ENCODE results near the gene MAP3K20. TPM values are rescaled to one million over a fixed set of nuclear protein-coding genes. Genes with fewer than 3 reads are reported as not detected.

Gene MAP3K20
- total and polyA plus RNA-seq, 2 donors (not counting 1 experiment from before 2014, with no cell fraction given) = 105 to 138 TPM

DNA sequence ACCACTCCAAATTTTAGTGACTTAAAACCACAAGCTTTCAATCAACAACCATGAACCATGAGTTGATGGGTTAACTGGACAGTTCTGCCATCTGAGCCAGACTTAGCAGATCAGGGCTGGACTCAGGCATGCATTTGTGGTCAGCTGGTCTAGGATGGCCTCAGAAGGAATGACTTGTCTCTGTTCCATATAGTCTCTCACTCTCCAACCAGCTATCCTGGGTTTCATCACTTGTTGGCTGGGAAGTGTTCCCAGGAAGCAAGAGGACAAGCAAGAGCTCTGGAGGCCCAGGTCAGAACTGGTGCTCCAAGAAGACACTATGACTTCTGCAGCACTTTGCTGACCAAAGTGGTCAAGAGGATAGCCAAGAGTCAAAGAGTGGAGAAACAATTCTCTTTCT, 17.5 kb upstream of the MAP3K20 start:
- Histone ChIP-seq H2AFZ (ENCODE audit: low read length) (no peak overlapping the region), H3K79me2 (ENCODE audit: control insufficient read depth, insufficient read depth, low read length) (no peaks in the 10 kb centered on the region), H3K4me3 (replicated peaks in 1 of 4; ENCODE audit: control extremely low read depth in 1 of 4, insufficient read depth in 1 of 4, low read depth in 3 of 4, low read length in 4 of 4) (no peak overlapping the region), H4K20me1 (ENCODE audit: control insufficient read depth, extremely low read depth, insufficient read depth, low read length) (no peaks in the 10 kb centered on the region), H3K36me3 (ENCODE audit: control insufficient read depth, insufficient read depth, low read length) (no peaks in the 10 kb centered on the region), H3K4me1 (ENCODE audit: control insufficient read depth, extremely low read depth, insufficient read depth, low read length) (no peaks in the 10 kb centered on the region), H3K4me2 (ENCODE audit: extremely low read depth, insufficient read depth, low read length) (no peak overlapping the region), H3K27me3 (ENCODE audit: control insufficient read depth, insufficient read depth, low read length) (no peaks in the 10 kb centered on the region), H3K9ac (ENCODE audit: insufficient read depth, low read length) (no peak overlapping the region), H3K9me3 (ENCODE audit: control insufficient read depth, insufficient read depth, low read depth, low read length) (no peaks in the 10 kb centered on the region), H3K27ac (ENCODE audit: insufficient read depth, low read length) (no peak overlapping the region)
- no peak for TF ChIP-seq CTCF (conservative IDR thresholded peaks at IDR 0.05 in 1 of 2, IDR thresholded peaks at IDR 0.05 in 1 of 2; ENCODE audit: low read depth in 1 of 2, low read length in 2 of 2)
- DNase-seq (ENCODE audit: low read depth in 2 of 2) = peak; percentile 30 to 38

GRCh38 chr2:173058673-173059072, 17.0 kb upstream of the MAP3K20 start:
- DNase-seq (ENCODE audit: low read depth in 2 of 2) = no peak
- TF ChIP-seq CTCF (conservative IDR thresholded peaks at IDR 0.05 in 1 of 2, IDR thresholded peaks at IDR 0.05 in 1 of 2; ENCODE audit: low read depth in 1 of 2, low read length in 2 of 2) = no peak
- TF ChIP-seq EZH2 (IDR thresholded peaks at IDR 0.05; ENCODE audit: low read length, missing control alignments) = no peak
- no peaks in the 10 kb centered on the region for H3K9me3 ChIP-seq (ENCODE audit: control insufficient read depth, insufficient read depth, low read depth, low read length)
- no peak overlapping the region for H3K4me3 ChIP-seq (replicated peaks in 1 of 4; ENCODE audit: control extremely low read depth in 1 of 4, insufficient read depth in 1 of 4, low read depth in 3 of 4, low read length in 4 of 4)
- H2AFZ ChIP-seq (ENCODE audit: low read length) = no peak overlapping the region
- H4K20me1 ChIP-seq (ENCODE audit: control insufficient read depth, extremely low read depth, insufficient read depth, low read length) = no peaks in the 10 kb centered on the region
- H3K36me3 ChIP-seq (ENCODE audit: control insufficient read depth, insufficient read depth, low read length) = no peaks in the 10 kb centered on the region
- H3K4me2 ChIP-seq (ENCODE audit: extremely low read depth, insufficient read depth, low read length) = no peak overlapping the region
- H3K27me3 ChIP-seq (ENCODE audit: control insufficient read depth, insufficient read depth, low read length) = no peaks in the 10 kb centered on the region
- H3K9ac ChIP-seq (ENCODE audit: insufficient read depth, low read length) = no peak overlapping the region
- no peaks in the 10 kb centered on the region for H3K4me1 ChIP-seq (ENCODE audit: control insufficient read depth, extremely low read depth, insufficient read depth, low read length)
- H3K79me2 ChIP-seq (ENCODE audit: control insufficient read depth, insufficient read depth, low read length) = no peaks in the 10 kb centered on the region
- H3K27ac ChIP-seq (ENCODE audit: insufficient read depth, low read length) = no peak overlapping the region

GRCh38 chr2:173059292-173059691, 16.4 kb upstream of the MAP3K20 start:
- no peaks in the 10 kb centered on the region for H4K20me1 ChIP-seq (ENCODE audit: control insufficient read depth, extremely low read depth, insufficient read depth, low read length)
- no peak overlapping the region for H3K4me2 ChIP-seq (ENCODE audit: extremely low read depth, insufficient read depth, low read length)
- H3K79me2 ChIP-seq (ENCODE audit: control insufficient read depth, insufficient read depth, low read length) = no peaks in the 10 kb centered on the region
- no peak overlapping the region for H3K9ac ChIP-seq (ENCODE audit: insufficient read depth, low read length)
- H3K4me3 ChIP-seq (replicated peaks in 1 of 4; ENCODE audit: control extremely low read depth in 1 of 4, insufficient read depth in 1 of 4, low read depth in 3 of 4, low read length in 4 of 4) = no peak overlapping the region
- H2AFZ ChIP-seq (ENCODE audit: low read length) = no peak overlapping the region
- H3K36me3 ChIP-seq (ENCODE audit: control insufficient read depth, insufficient read depth, low read length) = no peaks in the 10 kb centered on the region
- H3K27ac ChIP-seq (ENCODE audit: insufficient read depth, low read length) = no peak overlapping the region
- no peaks in the 10 kb centered on the region for H3K27me3 ChIP-seq (ENCODE audit: control insufficient read depth, insufficient read depth, low read length)
- no peaks in the 10 kb centered on the region for H3K4me1 ChIP-seq (ENCODE audit: control insufficient read depth, extremely low read depth, insufficient read depth, low read length)
- DNase-seq (ENCODE audit: low read depth in 2 of 2) = no peak
- no peaks in the 10 kb centered on the region for H3K9me3 ChIP-seq (ENCODE audit: control insufficient read depth, insufficient read depth, low read depth, low read length)
- no peak for TF ChIP-seq EZH2 (IDR thresholded peaks at IDR 0.05; ENCODE audit: low read length, missing control alignments)
- no peak for TF ChIP-seq CTCF (conservative IDR thresholded peaks at IDR 0.05 in 1 of 2, IDR thresholded peaks at IDR 0.05 in 1 of 2; ENCODE audit: low read depth in 1 of 2, low read length in 2 of 2)
